ENCODE data around the gene EXOC1. TPM values are rescaled to one million over a fixed set of nuclear protein-coding genes. Genes with fewer than 3 reads are reported as not detected.

The EXOC1 gene
- total and polyA plus RNA-seq, 2 donors (not counting 1 experiment from before 2014, with no cell fraction given), result 32.3 to 64.2 TPM

DNA sequence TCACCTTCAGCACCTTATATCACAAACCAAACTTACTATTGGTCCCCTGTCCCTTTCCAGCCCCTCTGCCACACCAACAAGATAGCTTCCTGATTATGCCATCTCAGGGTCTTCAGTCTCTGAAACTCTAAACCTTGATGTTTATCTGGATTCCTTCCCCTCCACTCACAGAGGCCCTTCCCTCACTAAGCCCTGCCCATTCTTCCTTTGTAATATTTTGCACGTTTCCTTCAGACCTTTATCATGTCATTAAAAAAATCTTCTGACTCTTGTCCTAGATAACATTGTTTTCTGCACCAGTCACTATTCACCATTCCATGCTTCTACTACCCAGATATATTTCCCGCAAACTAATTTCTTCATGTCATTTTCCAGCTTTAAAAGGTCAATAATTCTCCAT lies 77.6 kb downstream of the EXOC1 start:
- Histone ChIP-seq H3K9me3 (ENCODE audit: control insufficient read depth, insufficient read depth, low read depth, low read length) (no peaks in the 10 kb centered on the region), H4K20me1 (ENCODE audit: control insufficient read depth, extremely low read depth, insufficient read depth, low read length) (no peaks in the 10 kb centered on the region), H3K4me1 (ENCODE audit: control insufficient read depth, extremely low read depth, insufficient read depth, low read length) (no peaks in the 10 kb centered on the region), H3K79me2 (ENCODE audit: control insufficient read depth, insufficient read depth, low read length) (no peaks in the 10 kb centered on the region), H3K36me3 (ENCODE audit: control insufficient read depth, insufficient read depth, low read length) (no peaks in the 10 kb centered on the region), H3K4me2 (ENCODE audit: extremely low read depth, insufficient read depth, low read length) (no peak overlapping the region), H3K27me3 (ENCODE audit: control insufficient read depth, insufficient read depth, low read length) (no peaks in the 10 kb centered on the region), H3K27ac (ENCODE audit: insufficient read depth, low read length) (no peak overlapping the region), H3K4me3 (replicated peaks in 1 of 4; ENCODE audit: control extremely low read depth in 1 of 4, insufficient read depth in 1 of 4, low read depth in 3 of 4, low read length in 4 of 4) (no peak overlapping the region), H2AFZ (ENCODE audit: low read length) (no peak overlapping the region), H3K9ac (ENCODE audit: insufficient read depth, low read length) (no peak overlapping the region)
- DNase-seq (ENCODE audit: low read depth in 2 of 2), result no peak
- no peak for TF ChIP-seq EZH2 (IDR thresholded peaks at IDR 0.05; ENCODE audit: low read length, missing control alignments)
- TF ChIP-seq, protein P1, sequence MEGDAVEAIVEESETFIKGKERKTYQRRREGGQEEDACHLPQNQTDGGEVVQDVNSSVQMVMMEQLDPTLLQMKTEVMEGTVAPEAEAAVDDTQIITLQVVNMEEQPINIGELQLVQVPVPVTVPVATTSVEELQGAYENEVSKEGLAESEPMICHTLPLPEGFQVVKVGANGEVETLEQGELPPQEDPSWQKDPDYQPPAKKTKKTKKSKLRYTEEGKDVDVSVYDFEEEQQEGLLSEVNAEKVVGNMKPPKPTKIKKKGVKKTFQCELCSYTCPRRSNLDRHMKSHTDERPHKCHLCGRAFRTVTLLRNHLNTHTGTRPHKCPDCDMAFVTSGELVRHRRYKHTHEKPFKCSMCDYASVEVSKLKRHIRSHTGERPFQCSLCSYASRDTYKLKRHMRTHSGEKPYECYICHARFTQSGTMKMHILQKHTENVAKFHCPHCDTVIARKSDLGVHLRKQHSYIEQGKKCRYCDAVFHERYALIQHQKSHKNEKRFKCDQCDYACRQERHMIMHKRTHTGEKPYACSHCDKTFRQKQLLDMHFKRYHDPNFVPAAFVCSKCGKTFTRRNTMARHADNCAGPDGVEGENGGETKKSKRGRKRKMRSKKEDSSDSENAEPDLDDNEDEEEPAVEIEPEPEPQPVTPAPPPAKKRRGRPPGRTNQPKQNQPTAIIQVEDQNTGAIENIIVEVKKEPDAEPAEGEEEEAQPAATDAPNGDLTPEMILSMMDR (conservative IDR thresholded peaks at IDR 0.05 in 1 of 2, IDR thresholded peaks at IDR 0.05 in 1 of 2; ENCODE audit: low read depth in 1 of 2, low read length in 2 of 2), result no peak

DNA sequence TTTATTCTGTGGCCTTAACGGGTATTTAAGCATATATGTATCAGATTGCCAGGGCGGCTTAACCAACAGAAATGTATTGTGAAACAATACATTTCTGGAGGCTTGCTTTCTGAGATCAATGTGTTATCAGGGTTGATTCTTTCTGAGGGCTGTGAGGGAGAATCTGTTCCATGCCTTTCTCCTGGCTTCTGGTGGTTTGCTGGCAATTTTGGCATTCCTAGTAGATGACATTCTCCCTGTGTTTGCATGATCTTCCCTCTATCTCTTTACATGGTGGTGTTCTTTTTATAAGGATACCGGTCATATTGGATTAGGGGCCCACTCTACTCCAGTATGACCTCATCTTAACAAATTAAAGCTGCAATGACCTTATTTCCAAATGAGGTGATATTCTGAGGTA lies 78.4 kb downstream of the EXOC1 start:
- H3K4me2 ChIP-seq (ENCODE audit: extremely low read depth, insufficient read depth, low read length), result no peak overlapping the region
- no peaks in the 10 kb centered on the region for H3K36me3 ChIP-seq (ENCODE audit: control insufficient read depth, insufficient read depth, low read length)
- no peak overlapping the region for H3K4me3 ChIP-seq (replicated peaks in 1 of 4; ENCODE audit: control extremely low read depth in 1 of 4, insufficient read depth in 1 of 4, low read depth in 3 of 4, low read length in 4 of 4)
- no peaks in the 10 kb centered on the region for H3K9me3 ChIP-seq (ENCODE audit: control insufficient read depth, insufficient read depth, low read depth, low read length)
- H3K27ac ChIP-seq (ENCODE audit: insufficient read depth, low read length), result no peak overlapping the region
- TF ChIP-seq, protein P1 (conservative IDR thresholded peaks at IDR 0.05 in 1 of 2, IDR thresholded peaks at IDR 0.05 in 1 of 2; ENCODE audit: low read depth in 1 of 2, low read length in 2 of 2), result no peak
- TF ChIP-seq EZH2 (IDR thresholded peaks at IDR 0.05; ENCODE audit: low read length, missing control alignments), result no peak
- H2AFZ ChIP-seq (ENCODE audit: low read length), result no peak overlapping the region
- DNase-seq (ENCODE audit: low read depth in 2 of 2), result peak in 1 of 2 donors; percentile 61
- H4K20me1 ChIP-seq (ENCODE audit: control insufficient read depth, extremely low read depth, insufficient read depth, low read length), result no peaks in the 10 kb centered on the region
- H3K4me1 ChIP-seq (ENCODE audit: control insufficient read depth, extremely low read depth, insufficient read depth, low read length), result no peaks in the 10 kb centered on the region
- no peak overlapping the region for H3K9ac ChIP-seq (ENCODE audit: insufficient read depth, low read length)
- H3K79me2 ChIP-seq (ENCODE audit: control insufficient read depth, insufficient read depth, low read length), result no peaks in the 10 kb centered on the region
- H3K27me3 ChIP-seq (ENCODE audit: control insufficient read depth, insufficient read depth, low read length), result no peaks in the 10 kb centered on the region

DNA sequence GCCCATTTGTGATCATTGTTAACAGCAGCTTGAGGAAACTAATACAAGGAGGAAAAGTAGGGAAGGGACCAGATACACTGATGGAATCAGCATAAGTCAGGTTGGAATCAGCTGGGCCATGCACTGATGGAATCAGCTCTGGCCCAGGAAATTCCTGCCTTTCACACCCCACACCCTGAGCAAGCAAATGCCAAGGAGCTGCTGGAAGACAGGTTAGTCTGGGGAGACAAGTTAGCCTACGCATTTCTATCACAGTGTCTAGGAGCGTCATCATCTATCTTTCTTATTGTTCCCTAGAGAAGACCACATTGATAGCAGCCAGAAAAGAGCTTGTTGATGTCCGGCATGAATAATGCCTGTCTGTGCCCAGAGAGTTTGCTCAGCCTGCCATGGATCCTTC lies 79.1 kb downstream of the EXOC1 start:
- H4K20me1 ChIP-seq (ENCODE audit: control insufficient read depth, extremely low read depth, insufficient read depth, low read length), result no peaks in the 10 kb centered on the region
- TF ChIP-seq EZH2 (IDR thresholded peaks at IDR 0.05; ENCODE audit: low read length, missing control alignments), result no peak
- TF ChIP-seq, protein P1 (conservative IDR thresholded peaks at IDR 0.05 in 1 of 2, IDR thresholded peaks at IDR 0.05 in 1 of 2; ENCODE audit: low read depth in 1 of 2, low read length in 2 of 2), result no peak
- H3K36me3 ChIP-seq (ENCODE audit: control insufficient read depth, insufficient read depth, low read length), result no peaks in the 10 kb centered on the region
- H3K4me3 ChIP-seq (replicated peaks in 1 of 4; ENCODE audit: control extremely low read depth in 1 of 4, insufficient read depth in 1 of 4, low read depth in 3 of 4, low read length in 4 of 4), result no peak overlapping the region
- no peak for DNase-seq (ENCODE audit: low read depth in 2 of 2)
- H3K9me3 ChIP-seq (ENCODE audit: control insufficient read depth, insufficient read depth, low read depth, low read length), result no peaks in the 10 kb centered on the region
- no peak overlapping the region for H3K9ac ChIP-seq (ENCODE audit: insufficient read depth, low read length)
- H3K4me2 ChIP-seq (ENCODE audit: extremely low read depth, insufficient read depth, low read length), result no peak overlapping the region
- H3K79me2 ChIP-seq (ENCODE audit: control insufficient read depth, insufficient read depth, low read length), result no peaks in the 10 kb centered on the region
- no peaks in the 10 kb centered on the region for H3K4me1 ChIP-seq (ENCODE audit: control insufficient read depth, extremely low read depth, insufficient read depth, low read length)
- no peak overlapping the region for H2AFZ ChIP-seq (ENCODE audit: low read length)
- H3K27me3 ChIP-seq (ENCODE audit: control insufficient read depth, insufficient read depth, low read length), result no peaks in the 10 kb centered on the region
- H3K27ac ChIP-seq (ENCODE audit: insufficient read depth, low read length), result no peak overlapping the region
